CD14-positive monocyte (primary cell): ENCODE data around the gene PLXNA4. TPM values are rescaled to one million over a fixed set of nuclear protein-coding genes. Genes with fewer than 3 reads are reported as not detected.

Experiments used
- DNase-seq, 3 donors: peaks; one replicate each; pipeline ENCODE4 v3.0.0-alpha.2; 2011 to 2022
- H2AFZ ChIP-seq: 2 replicates; pipeline ENCODE4 v1.6.0; 2012; ENCODE audit warnings: mild to moderate bottlenecking, low read depth, low read length, inconsistent platforms; ENCODE audit not compliant: insufficient read depth, poor library complexity, severe bottlenecking
- H3K27ac ChIP-seq, 2 donors: 1 replicate in 1 of 2; 2 replicates in 1 of 2; pipeline ENCODE4 v1.5.1; 2012 to 2013; ENCODE audit warnings: low read length in 2 of 2, control low read depth in 1 of 2, inconsistent platforms in 1 of 2, low read depth in 1 of 2, mild to moderate bottlenecking in 1 of 2
- H3K27me3 ChIP-seq, 2 donors: one replicate each; pipeline versions ENCODE4 v1.6.0 to v1.6.1; 2011 to 2013; ENCODE audit warnings: low read length in 2 of 2; ENCODE audit not compliant: control insufficient read depth in 2 of 2, insufficient read depth in 2 of 2
- H3K36me3 ChIP-seq, 2 donors: replicated peaks in 1 of 2; 1 replicate in 1 of 2; 2 replicates in 1 of 2; pipeline versions ENCODE4 v1.5.1 to v1.6.1; 2012 to 2013; ENCODE audit warnings: low read length in 2 of 2, control low read depth in 1 of 2, inconsistent platforms in 1 of 2, mild to moderate bottlenecking in 1 of 2; ENCODE audit not compliant: insufficient read depth in 2 of 2, control insufficient read depth in 1 of 2
- H3K4me1 ChIP-seq, 2 donors: 1 replicate in 1 of 2; 2 replicates in 1 of 2; pipeline versions ENCODE4 v1.5.1 to v1.6.1; 2012 to 2013; ENCODE audit warnings: low read length in 2 of 2, control low read depth in 1 of 2, inconsistent platforms in 1 of 2, mild to moderate bottlenecking in 1 of 2, moderate library complexity in 1 of 2; ENCODE audit not compliant: insufficient read depth in 2 of 2, control insufficient read depth in 1 of 2
- H3K4me2 ChIP-seq: replicated peaks from 2 replicates; pipeline ENCODE3; 2012; ENCODE audit warnings: low read length, moderate library complexity, mild to moderate bottlenecking; ENCODE audit not compliant: poor library complexity, severe bottlenecking; ENCODE audit errors: extremely low read depth
- H3K4me3 ChIP-seq, 3 experiments: fragments of 200-600 bp in 1 of 3; sonication (generic) in 1 of 3; replicated peaks in 1 of 3; 1 replicate in 2 of 3; 2 replicates in 1 of 3; pipeline ENCODE4 v1.5.1; 2011 to 2013; ENCODE audit warnings: low read length in 3 of 3, mild to moderate bottlenecking in 3 of 3, control low read depth in 2 of 3, low read depth in 2 of 3, inconsistent platforms in 1 of 3, moderate library complexity in 1 of 3
- H3K79me2 ChIP-seq: 2 replicates; pipeline ENCODE4 v1.6.0; 2012; ENCODE audit warnings: mild to moderate bottlenecking, control low read depth, inconsistent platforms, low read length, moderate library complexity; ENCODE audit not compliant: insufficient read depth
- H3K9ac ChIP-seq: 2 replicates; pipeline ENCODE4 v1.6.0; 2017; ENCODE audit warnings: low read length, mild to moderate bottlenecking; ENCODE audit not compliant: insufficient read depth, poor library complexity, severe bottlenecking
- H3K9me3 ChIP-seq, 2 donors: replicated peaks in 1 of 2; 1 replicate in 1 of 2; 2 replicates in 1 of 2; pipeline versions ENCODE4 v1.5.1 to v1.6.1; 2012 to 2013; ENCODE audit warnings: low read length in 2 of 2, control low read depth in 1 of 2; ENCODE audit not compliant: control insufficient read depth in 1 of 2, insufficient read depth in 1 of 2
- H4K20me1 ChIP-seq: 2 replicates; pipeline ENCODE4 v1.6.0; 2012; ENCODE audit warnings: mild to moderate bottlenecking, low read length, control low read depth, moderate library complexity; ENCODE audit not compliant: insufficient read depth
- H3K27ac Mint-ChIP-seq, 7 donors: one replicate each; pipeline ENCODE4 v1.8.0; 2020; ENCODE audit warnings: mild to moderate bottlenecking in 7 of 7, mixed read lengths in 7 of 7, moderate library complexity in 6 of 7, inconsistent platforms in 2 of 7
- H3K27me3 Mint-ChIP-seq, 3 donors: one replicate each; pipeline ENCODE4 v1.8.0; 2021 to 2022; ENCODE audit warnings: low read depth in 3 of 3, mild to moderate bottlenecking in 3 of 3, mixed read lengths in 3 of 3, moderate library complexity in 3 of 3, inconsistent platforms in 1 of 3
- H3K36me3 Mint-ChIP-seq, 2 donors: one replicate each; pipeline ENCODE4 v1.8.0; 2020; ENCODE audit warnings: mixed read lengths in 2 of 2, inconsistent platforms in 1 of 2, mild to moderate bottlenecking in 1 of 2
- H3K4me1 Mint-ChIP-seq: one replicate; pipeline ENCODE4 v1.8.0; 2020; ENCODE audit warnings: mild to moderate bottlenecking, mixed read lengths
- H3K4me3 Mint-ChIP-seq, 2 donors: one replicate each; pipeline ENCODE4 v1.8.0; 2020; ENCODE audit warnings: mild to moderate bottlenecking in 2 of 2, mixed read lengths in 2 of 2, moderate library complexity in 1 of 2
- H3K9me3 Mint-ChIP-seq, 7 donors: one replicate each; pipeline ENCODE4 v1.8.0; 2020 to 2022; ENCODE audit warnings: mixed read lengths in 7 of 7, mild to moderate bottlenecking in 6 of 7, moderate library complexity in 6 of 7, inconsistent platforms in 2 of 7
- CTCF ChIP-seq: fragments of 200-600 bp; IDR thresholded peaks from one replicate; pipeline ENCODE4 v1.8.0; 2022; ENCODE audit warnings: antibody characterized with exemption, mild to moderate bottlenecking
- WGBS: methylation state at CpG from one replicate; pipeline ENCODE4 v1.1.5; 2013; ENCODE audit warnings: missing lambda C conversion rate; ENCODE audit not compliant: insufficient coverage; 5-methylcytosine and 5-hydroxymethylcytosine counted together
- intact Hi-C, 2 donors: fragments of 100-400 bp; cut with micrococcal nuclease; formaldehyde crosslinking; loops; one replicate each; pipeline versions ENCODE4 v1.15.0 to v1.15.1; 2023
- polyA plus RNA-seq, 3 donors: library from polyadenylated mRNA; depleted of rRNA in 1 of 3; unstranded in 2 of 3; stranded (reverse) in 1 of 3; fragments of 300-500 nt in 2 of 3; fragments of >200 nt in 1 of 3; fragmentation: Illumina TruSeq in 2 of 3; gene quantifications; 1 replicate in 2 of 3; 2 replicates in 1 of 3; pipeline ENCODE4 v1.2.3, GENCODE V29; 2012 to 2021

The PLXNA4 gene
- polyA plus RNA-seq, 3 donors, result not detected

- intact Hi-C loops, result no loop called here
- TF ChIP-seq CTCF, result no peak
- H3K27ac Mint-ChIP-seq, result no peak overlapping the region
Measured at GRCh38 chr7:132083537-132084123, 492.6 kb downstream of the PLXNA4 start.

GRCh38 chr7:132083126-132083525 lies 493.1 kb downstream of the PLXNA4 start:
- H3K4me1 ChIP-seq, result no peaks in the 10 kb centered on the region
- H4K20me1 ChIP-seq, result no peaks in the 10 kb centered on the region
- H3K4me2 ChIP-seq, result no peak overlapping the region
- H3K79me2 ChIP-seq, result no peaks in the 10 kb centered on the region
- H3K4me3 ChIP-seq, result no peak overlapping the region
- H3K27me3 ChIP-seq, result no peaks in the 10 kb centered on the region
- no peaks in the 10 kb centered on the region for H3K36me3 Mint-ChIP-seq
- intact Hi-C loops, result no loop called here
- H3K9ac ChIP-seq, result no peak overlapping the region
- H2AFZ ChIP-seq, result no peak overlapping the region
- DNase-seq, result no peak
- no peaks in the 10 kb centered on the region for H3K36me3 ChIP-seq
- no peak overlapping the region for H3K27ac Mint-ChIP-seq
- H3K4me3 Mint-ChIP-seq, result no peak overlapping the region
- WGBS, result 82% methylated on average over 6 of the region's 10 CpGs
- H3K9me3 ChIP-seq, result no peaks in the 10 kb centered on the region
- peaks cover 0 to 2% (median 0%) of the 10 kb centered on the region in 7 donors for H3K9me3 Mint-ChIP-seq
- H3K27me3 Mint-ChIP-seq, result peaks cover 6 to 11% (median 6%) of the 10 kb centered on the region in 3 donors
- no peak overlapping the region for H3K27ac ChIP-seq
- H3K4me1 Mint-ChIP-seq, result no peaks in the 10 kb centered on the region
- no peak for TF ChIP-seq CTCF

More at GRCh38 chr7:132083537-132084123, 492.6 kb downstream of the PLXNA4 start:
- Histone ChIP-seq H3K9me3 (no peaks in the 10 kb centered on the region), H4K20me1 (no peaks in the 10 kb centered on the region), H3K4me1 (no peaks in the 10 kb centered on the region), H3K27me3 (no peaks in the 10 kb centered on the region), H3K9ac (no peak overlapping the region), H3K27ac (no peak overlapping the region), H2AFZ (no peak overlapping the region), H3K36me3 (no peaks in the 10 kb centered on the region), H3K4me3 (no peak overlapping the region), H3K4me2 (no peak overlapping the region), H3K79me2 (no peaks in the 10 kb centered on the region)
- 92% methylated on average over 8 of the region's 8 CpGs for WGBS
- Mint-ChIP-seq H3K9me3 (peaks cover 0 to 2% (median 0%) of the 10 kb centered on the region in 7 donors), H3K4me3 (no peak overlapping the region), H3K4me1 (no peaks in the 10 kb centered on the region), H3K36me3 (no peaks in the 10 kb centered on the region), H3K27me3 (peaks cover 7 to 12% (median 8%) of the 10 kb centered on the region in 3 donors)
- no peak for DNase-seq
